Erythroblast (primary cell): Measurements from ENCODE around the gene ZNF283.
"Not testable (repeated sequence)": the region's sequence is repeated elsewhere in the genome, so short reads cannot be mapped to it uniquely, and the experiment has no call there.

Source experiments
- DNase-seq, 2 experiments: peaks; one replicate each; lab custom pipeline; 2025; lab: John Stamatoyannopoulos, UW
- GATA1 ChIP-seq: IDR thresholded peaks from 2 replicates; pipeline ENCODE4 v1.6.1; 2011; ENCODE audit warnings: low read depth, mild to moderate bottlenecking, control low read depth, low read length, moderate library complexity
- POLR2A ChIP-seq: IDR thresholded peaks from 2 replicates; pipeline ENCODE4 v1.6.1; 2011; ENCODE audit warnings: mild to moderate bottlenecking, low read length

Gene ZNF283

GRCh38 chr19:43809762-43810696, 17.1 kb upstream of the ZNF283 start:
- TF ChIP-seq POLR2A = no peak
- peak; percentile 62 to 74 for DNase-seq

GRCh38 chr19:43811837-43812236, 15.3 kb upstream of the ZNF283 start:
- DNase-seq = peak in 1 of 2 experiments; percentile 16
- no peak for TF ChIP-seq GATA1
- no peak for TF ChIP-seq POLR2A

DNA sequence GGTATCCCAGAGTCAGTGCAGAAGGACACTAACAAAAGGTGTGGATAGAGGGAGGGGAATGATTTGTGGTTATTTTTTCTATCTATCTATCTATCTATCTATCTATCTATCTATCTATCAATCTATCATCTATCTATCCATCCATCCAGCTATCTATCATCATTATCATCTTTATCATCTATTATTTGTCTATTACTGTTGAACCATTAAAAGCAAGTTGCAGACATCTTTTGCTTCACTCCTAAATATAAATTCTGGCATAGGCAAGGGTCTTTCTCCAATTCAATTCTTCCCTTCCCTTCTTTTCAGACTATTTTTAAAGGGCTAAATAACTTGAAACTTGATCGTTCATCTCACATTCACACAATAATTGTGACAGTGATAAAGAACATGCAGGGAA, 14.9 kb upstream of the ZNF283 start:
- TF ChIP-seq GATA1 (no peak), POLR2A (no peak)
- no peak for DNase-seq

- TF ChIP-seq POLR2A (no peak), GATA1 (no peak)
- no peak for DNase-seq
These were observed 14.4 kb upstream of the ZNF283 start for GRCh38 chr19:43812688-43813087.

DNA sequence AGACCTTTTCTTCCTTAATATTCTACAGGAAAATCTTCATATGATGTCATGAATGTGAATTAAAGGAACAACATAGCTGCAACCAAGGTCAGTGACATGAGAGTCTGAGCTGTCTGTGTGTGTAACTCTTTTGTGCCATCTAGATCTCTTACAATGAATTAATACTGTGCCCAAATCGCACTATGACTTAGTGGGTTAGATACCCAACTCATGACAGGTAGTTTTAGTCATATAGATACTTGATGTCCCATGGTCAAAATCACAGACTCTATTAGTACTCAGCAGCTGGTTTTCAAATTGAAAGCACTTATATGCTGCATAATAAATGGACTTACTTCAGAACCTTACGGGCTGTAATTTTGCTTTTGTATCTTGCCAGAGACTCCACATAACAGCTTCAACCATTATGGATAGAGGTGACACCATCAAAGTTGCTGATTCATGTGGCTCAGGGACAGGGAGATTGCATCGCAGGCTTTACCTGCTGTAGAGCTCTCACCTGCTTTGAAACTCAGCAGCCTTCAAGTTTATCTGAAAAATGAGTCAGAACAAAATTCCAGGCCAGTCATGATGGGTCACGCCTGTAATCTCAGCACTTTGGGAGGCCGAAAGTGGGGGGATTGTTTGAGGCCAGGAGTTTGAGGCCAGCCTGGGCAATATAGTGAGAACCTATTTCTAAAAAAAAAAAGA, 12.3 kb upstream of the ZNF283 start:
- no peak for DNase-seq
- TF ChIP-seq POLR2A (no peak), GATA1 (no peak)

GRCh38 chr19:43817454-43817853, 9.7 kb upstream of the ZNF283 start:
- not testable (repeated sequence) for DNase-seq

DNA sequence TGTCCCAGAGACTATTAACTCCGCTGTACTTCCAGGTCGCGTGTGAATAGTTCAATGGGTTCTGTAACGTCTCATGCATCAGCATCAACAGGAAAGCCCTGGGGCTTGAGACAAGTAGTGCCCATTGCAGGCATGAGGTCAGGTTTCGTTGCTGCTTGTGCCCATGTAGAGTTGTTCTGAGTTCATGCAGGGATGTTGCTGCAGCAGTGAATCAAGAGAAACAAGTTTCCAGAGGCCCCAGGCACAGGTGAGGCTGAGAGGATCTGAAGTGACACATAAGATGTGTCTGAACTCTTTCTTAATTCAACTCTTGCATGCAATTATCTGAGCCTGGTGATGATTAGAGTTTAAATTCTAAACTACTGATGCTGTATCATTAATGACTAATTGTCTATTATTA, 8.6 kb upstream of the ZNF283 start:
- TF ChIP-seq GATA1 = no peak
- TF ChIP-seq POLR2A = no peak
- no peak for DNase-seq

- TF ChIP-seq POLR2A = no peak
- no peak for TF ChIP-seq GATA1
- peak in 1 of 2 experiments; percentile 10 for DNase-seq
These were observed 6.8 kb upstream of the ZNF283 start for GRCh38 chr19:43820098-43820883.

- TF ChIP-seq GATA1 (no peak), POLR2A (no peak)
- DNase-seq = no peak
These were observed 6.3 kb upstream of the ZNF283 start for GRCh38 chr19:43820884-43821215.

- DNase-seq = not testable (repeated sequence)
These were observed 3.3 kb upstream of the ZNF283 start for GRCh38 chr19:43823856-43824255.

DNA sequence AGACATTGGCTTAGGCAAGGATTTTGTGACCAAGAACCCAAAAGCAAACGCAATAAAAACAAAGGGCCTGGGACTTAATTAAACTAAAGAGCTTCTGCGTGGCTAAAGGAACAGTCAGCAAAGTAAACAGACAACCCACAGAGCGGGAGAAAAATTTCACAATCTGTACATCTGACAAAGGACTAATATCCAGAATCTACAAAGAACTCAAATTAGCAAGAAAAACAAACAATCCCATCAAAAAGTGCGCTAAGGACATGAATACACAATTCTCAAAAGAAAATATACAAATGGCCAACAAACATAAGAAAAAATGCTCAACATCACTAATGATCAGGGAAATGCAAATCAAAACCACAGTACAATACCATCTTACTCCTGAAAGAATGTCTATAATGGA, 2.5 kb upstream of the ZNF283 start:
- not testable (repeated sequence) for DNase-seq

DNA sequence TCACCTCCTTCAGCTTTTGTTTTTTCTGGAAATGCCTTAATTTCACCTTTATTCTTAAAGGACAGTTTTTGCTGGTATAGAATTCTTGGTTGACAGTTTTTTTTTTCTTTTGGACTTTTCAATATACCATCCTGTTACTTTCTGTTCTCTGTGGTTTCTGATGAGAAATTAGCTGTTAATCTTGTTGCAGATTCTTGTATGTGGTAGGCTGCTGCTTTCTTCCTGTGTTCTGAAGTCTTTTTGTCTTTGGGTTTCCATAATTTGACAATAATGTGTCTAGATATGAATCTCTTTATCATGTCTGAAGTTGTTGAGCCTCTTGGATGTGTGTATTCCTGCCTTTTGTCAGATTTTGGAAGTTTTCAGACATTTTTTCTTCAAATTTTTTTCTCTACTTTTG, 12.0 kb downstream of the ZNF283 start:
- no peak for TF ChIP-seq GATA1
- DNase-seq = peak in 1 of 2 experiments; percentile 19

GRCh38 chr19:43842007-43842406, 14.9 kb downstream of the ZNF283 start:
- peak in 1 of 2 experiments; percentile 28 for DNase-seq
- TF ChIP-seq GATA1 (no peak), POLR2A (no peak)

DNA sequence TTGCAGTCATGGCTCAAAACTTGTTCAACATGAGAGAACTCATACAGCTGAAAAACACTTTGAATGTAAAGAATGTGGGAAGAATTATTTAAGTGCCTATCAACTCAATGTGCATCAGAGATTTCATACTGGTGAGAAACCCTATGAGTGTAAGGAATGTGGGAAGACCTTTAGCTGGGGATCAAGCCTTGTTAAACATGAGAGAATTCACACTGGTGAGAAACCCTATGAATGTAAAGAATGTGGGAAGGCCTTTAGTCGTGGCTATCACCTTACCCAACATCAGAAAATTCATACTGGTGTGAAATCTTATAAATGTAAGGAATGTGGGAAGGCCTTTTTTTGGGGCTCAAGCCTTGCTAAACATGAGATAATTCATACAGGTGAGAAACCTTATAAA, 20.1 kb downstream of the ZNF283 start:
- TF ChIP-seq GATA1 (no peak), POLR2A (no peak)
- no peak for DNase-seq

GRCh38 chr19:43847884-43848283, 20.8 kb downstream of the ZNF283 start:
- TF ChIP-seq GATA1 (no peak), POLR2A (no peak)
- DNase-seq = no peak
